NCI-H1092 (cell line): ENCODE measurements around the gene CHMP4A.

ENCODE experiments used
- DNase-seq: peaks from one replicate; lab custom pipeline; 2025; lab: John Stamatoyannopoulos, UW

The CHMP4A gene

DNA sequence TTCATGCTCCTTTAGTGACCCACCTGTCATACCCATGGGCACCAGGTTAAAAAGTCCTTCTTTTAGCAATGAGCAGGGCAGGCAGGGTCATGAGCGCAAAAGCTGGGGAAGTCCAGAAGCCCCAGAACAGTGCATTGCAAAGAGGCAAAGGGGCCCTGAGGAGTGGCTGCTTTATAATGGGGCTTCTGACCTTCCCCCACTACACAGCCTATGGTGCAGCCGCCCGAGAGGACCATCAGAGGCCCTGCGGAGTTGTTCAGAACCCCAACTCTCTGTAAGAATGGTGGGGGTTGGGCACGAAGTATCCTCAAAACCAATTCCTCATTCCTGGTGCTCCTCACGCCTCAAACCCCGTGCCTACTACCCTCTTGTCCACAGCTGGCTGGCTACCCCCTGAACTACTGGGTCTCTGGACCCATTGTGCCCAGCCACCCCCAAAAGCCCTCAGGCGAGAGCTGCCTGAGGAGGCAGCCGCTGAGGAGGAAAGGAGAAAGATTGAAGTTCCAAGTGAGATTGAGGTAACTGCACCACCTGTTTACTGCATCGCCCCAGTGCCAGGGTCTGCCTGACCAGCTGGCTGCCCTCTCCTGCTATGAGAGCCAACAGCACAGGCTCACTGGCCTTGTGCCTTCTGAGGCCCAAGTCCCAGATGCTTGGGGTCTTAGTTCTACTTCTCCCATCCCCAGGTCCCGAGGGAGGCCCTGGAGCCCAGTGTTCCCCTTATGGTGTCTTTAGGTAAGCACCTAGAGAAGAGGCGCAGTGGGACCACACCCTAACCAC is 34.7 kb downstream of the CHMP4A start:
- no peak for DNase-seq

- no peak for DNase-seq
Measured at GRCh38 chr14:24177891-24178290, 35.4 kb downstream of the CHMP4A start.

GRCh38 chr14:24177041-24177825 is 36.1 kb downstream of the CHMP4A start:
- DNase-seq, result no peak

GRCh38 chr14:24176599-24176998 is 36.7 kb downstream of the CHMP4A start:
- no peak for DNase-seq

- no peak for DNase-seq
Measured at GRCh38 chr14:24172871-24173281, 40.4 kb downstream of the CHMP4A start.

- no peak for DNase-seq
Measured at GRCh38 chr14:24172261-24172860, 40.9 kb downstream of the CHMP4A start.

DNA sequence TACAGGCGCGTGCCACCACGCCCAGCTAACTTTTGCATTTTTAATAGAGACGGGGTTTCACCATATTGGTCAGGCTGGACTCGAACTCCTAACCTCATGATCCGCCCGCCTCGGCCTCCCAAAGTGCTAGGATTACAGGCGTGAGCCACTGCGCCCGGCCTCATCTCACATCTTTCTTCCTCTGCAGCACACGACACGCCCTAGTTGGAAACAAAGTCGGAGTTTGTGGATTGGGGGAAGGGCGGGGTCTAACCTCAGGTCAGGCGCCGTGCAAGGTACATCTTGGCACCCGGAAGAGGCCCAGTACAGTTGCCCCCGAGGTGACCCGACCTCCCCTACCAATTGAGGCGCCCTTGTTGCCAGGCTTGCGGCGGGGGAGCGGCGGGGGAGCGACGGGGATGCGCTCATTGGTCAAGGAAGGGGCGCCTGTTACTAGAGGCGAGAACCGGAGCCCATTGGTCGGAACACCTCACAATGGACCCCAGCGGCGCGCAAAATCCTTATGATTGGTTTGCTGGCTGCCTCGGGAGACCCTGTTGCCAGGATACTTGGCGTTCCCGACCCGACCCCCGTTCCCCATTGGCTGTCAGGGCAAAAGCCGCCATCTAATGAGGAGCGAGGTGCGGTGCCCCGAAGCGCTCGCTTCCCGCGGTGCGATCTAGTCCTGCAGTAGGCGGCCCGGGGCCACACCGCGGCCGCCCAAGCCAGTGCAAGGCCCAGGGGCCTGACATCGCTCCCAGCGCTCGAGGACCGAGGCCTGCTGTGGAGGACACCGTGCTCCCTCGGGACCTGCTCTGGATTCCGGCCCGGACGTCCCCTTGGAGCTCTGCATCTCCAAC is 41.6 kb downstream of the CHMP4A start, which contains the start of gene REC8:
Gene REC8 (plus strand): TSS at position 659 of the 839 bp plus-strand sequence. CDS start 473 bp downstream, outside the sequence.
- DNase-seq, result peak; percentile 95

- no peak for DNase-seq
Measured at GRCh38 chr14:24167469-24168114, 45.7 kb downstream of the CHMP4A start.

- no peak for DNase-seq
Measured at GRCh38 chr14:24165785-24166184, 47.5 kb downstream of the CHMP4A start.

GRCh38 chr14:24164518-24164991 is 48.7 kb downstream of the CHMP4A start:
- no peak for DNase-seq

GRCh38 chr14:24162093-24162492 is 51.2 kb downstream of the CHMP4A start:
- no peak for DNase-seq

- peak; percentile 84 for DNase-seq
Measured at GRCh38 chr14:24160850-24161804, 52.2 kb downstream of the CHMP4A start, which contains the start of gene IRF9. Gene IRF9, plus strand, starts transcription at chr14:24161265. Its CDS starts 880 bp downstream, at chr14:24162145.

- no peak for DNase-seq
Measured at GRCh38 chr14:24160499-24160849, 52.8 kb downstream of the CHMP4A start.

GRCh38 chr14:24159777-24160498 is 53.4 kb downstream of the CHMP4A start:
- no peak for DNase-seq
